ENCODE measurements around the gene SLC6A8.

Gene SLC6A8

DNA sequence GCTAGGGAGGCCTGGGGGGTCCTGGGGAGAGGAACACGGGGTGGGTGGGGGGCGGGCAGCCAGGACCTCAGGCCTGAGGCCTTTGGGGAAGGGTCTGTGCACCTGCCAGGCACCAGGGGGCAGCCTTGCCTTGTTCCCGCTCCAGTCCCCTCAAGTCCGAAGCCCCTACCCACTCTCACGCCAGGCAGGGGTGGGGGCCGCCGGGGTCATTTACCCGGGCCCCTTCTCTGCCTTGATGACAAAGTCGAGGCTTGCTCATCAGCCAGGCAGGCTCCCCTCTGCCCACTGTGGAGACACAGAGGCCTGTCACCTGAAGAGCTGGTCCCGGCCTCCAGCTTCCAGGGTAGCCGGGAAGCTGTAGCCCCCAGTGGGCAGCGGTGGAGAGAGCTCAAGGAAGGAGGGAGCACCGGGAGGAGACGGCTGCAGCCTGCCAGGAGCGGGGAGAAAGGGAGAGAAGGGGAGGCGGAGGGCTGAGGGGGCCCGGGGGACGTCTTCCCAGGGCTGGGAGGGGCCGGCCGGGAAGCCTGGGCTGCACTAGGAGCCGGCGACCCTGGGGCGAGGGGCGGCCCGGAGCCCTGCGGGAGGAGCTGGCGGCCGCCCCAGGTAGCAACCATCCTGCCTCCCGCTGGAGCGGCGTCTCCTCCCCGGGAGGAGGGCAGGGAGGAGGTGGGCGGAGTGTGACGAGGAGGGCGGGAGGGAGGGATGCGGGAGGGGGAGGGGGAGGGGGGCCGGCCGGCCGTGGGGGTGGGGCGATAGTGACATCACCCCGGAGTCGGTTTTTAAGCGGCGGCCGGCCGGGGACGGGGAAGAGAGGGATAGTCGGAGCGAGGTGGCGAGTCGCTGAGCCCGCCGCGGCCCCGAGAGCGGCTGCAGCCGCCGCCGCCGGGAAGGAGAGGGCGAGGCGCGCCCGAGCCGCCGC is at the start of gene SLC6A8:
TSS of gene SLC6A8 (plus strand) at position 806 of the 919 bp plus-strand sequence. CDS start 649 bp downstream, outside the sequence.
- DNase-seq (ENCODE audit: low read depth in 2 of 2), result peak; percentile 19 to 25

DNA sequence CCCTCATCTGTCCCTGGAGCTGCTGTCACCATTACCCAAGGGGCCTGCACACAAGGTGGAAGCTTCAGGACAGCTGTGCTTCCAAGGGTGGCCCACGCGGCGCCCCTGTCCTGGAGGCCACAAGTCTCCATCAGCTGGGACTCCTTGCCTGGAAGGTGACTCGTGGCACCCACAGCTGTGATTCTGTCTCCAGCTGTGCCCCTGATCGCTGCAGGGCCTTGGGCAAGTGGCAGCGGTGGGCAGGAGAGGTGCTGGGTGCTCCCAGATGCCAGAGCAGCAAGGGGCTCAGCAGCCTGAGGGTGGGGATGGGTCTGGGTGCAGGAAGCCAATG is 49.7 kb upstream of the SLC6A8 start:
- DNase-seq (ENCODE audit: low read depth in 2 of 2), result no peak

DNA sequence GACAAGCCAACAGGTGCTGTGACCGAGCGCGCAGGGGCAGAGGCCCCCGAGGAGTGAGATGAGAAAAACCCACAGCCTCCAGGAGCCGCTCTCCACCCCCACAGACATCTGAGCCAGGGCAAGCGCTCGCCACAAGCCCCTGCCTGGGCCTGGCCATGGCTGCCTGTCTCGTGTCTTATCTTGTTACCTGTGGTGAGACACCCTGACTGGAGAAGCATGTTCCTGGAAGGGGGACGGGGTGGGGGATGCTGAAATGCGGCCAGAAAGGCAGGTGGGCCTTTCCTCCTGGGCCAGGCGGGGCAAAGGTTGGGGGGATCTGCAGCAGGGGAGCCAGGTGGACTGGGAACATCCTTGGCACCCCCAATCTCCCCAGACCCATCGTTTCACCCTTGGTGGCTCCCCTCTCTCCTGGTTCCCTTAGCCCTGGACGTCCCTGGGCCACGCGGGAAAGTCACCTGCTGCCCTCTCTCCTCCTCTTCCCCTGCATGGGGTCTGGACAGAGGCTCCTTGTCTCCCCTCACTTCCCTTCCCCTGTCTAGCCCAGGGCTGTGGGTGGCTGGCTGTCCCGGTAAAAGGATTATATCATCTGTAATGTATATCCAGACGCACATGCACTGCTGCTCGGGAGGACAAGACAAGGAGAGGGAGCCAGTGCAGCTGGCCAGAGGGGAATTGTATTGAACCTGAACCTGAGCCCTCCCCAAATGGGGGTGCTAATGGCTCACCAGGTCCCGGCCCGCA is 49.1 kb upstream of the SLC6A8 start:
- DNase-seq (ENCODE audit: low read depth in 2 of 2), result no peak

GRCh38 chrX:153639177-153640044 is 48.3 kb upstream of the SLC6A8 start:
- no peak for DNase-seq (ENCODE audit: low read depth in 2 of 2)

- no peak for DNase-seq (ENCODE audit: low read depth in 2 of 2)
Measured at GRCh38 chrX:153640045-153640686, 47.6 kb upstream of the SLC6A8 start.

- DNase-seq (ENCODE audit: low read depth in 2 of 2), result no peak
Measured at GRCh38 chrX:153640736-153641575, 46.8 kb upstream of the SLC6A8 start.

GRCh38 chrX:153641627-153642026 is 46.1 kb upstream of the SLC6A8 start:
- DNase-seq (ENCODE audit: low read depth in 2 of 2), result no peak

- no peak for DNase-seq (ENCODE audit: low read depth in 2 of 2)
Measured at GRCh38 chrX:153642051-153642654, 45.6 kb upstream of the SLC6A8 start.

DNA sequence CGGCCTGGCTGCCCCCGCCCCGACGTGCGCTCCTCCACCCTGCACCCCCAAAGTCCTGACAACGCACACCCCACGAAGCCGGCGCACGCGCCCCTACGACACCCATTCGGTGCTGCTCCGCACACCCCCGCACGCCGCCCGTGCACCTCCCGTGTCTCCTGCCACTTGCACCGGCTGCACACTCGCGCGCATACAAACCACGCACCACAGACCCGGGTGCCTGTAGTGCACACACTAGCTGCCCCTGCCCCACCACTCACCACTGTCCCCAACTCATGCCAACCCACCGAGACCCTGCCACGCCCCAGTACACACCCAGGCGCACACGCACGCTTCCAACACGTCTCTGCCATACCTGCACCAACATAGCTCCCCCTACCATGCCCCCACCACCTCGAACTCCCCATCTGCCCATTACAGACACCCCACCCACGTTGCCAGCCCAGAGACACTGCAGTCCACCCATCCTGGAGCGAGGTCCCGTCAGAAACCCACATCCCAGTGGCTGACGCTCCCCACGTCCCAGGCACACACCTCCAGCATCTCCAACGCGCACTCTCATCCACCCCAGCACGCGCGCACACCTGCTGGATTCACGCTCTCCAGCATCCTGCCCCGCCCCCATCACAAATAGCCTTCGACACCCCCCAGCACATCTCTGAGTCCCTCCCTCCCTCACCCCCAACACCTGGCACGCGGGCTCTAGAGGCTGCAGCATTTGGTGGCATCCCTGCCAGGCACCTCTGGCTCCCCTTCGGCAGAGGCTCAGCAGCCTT is 44.9 kb upstream of the SLC6A8 start:
- DNase-seq (ENCODE audit: low read depth in 2 of 2), result no peak

GRCh38 chrX:153643431-153644351 is 44.0 kb upstream of the SLC6A8 start:
- DNase-seq (ENCODE audit: low read depth in 2 of 2), result no peak

- DNase-seq (ENCODE audit: low read depth in 2 of 2), result no peak
Measured at GRCh38 chrX:153644356-153645125, 43.2 kb upstream of the SLC6A8 start.

DNA sequence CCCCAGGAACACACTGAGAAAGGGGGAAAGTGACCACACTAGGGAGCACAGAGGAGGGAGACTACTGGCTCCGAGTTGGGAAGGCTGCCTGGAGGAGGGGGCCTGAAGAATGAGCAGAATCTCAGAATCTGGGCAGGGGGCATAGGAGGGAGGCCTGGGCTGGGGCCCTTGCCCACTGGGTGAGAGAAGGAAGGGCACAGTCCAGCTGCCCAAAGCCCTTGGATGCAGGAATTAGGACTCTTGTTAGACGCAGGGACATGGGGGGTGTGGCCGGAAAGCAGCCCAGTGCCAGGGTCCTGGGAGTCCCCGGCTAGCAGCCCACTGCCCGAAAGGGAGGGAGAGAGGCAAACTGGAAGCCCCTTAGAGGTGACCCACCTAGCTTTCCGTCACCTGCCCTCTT is 42.6 kb upstream of the SLC6A8 start:
- no peak for DNase-seq (ENCODE audit: low read depth in 2 of 2)

DNA sequence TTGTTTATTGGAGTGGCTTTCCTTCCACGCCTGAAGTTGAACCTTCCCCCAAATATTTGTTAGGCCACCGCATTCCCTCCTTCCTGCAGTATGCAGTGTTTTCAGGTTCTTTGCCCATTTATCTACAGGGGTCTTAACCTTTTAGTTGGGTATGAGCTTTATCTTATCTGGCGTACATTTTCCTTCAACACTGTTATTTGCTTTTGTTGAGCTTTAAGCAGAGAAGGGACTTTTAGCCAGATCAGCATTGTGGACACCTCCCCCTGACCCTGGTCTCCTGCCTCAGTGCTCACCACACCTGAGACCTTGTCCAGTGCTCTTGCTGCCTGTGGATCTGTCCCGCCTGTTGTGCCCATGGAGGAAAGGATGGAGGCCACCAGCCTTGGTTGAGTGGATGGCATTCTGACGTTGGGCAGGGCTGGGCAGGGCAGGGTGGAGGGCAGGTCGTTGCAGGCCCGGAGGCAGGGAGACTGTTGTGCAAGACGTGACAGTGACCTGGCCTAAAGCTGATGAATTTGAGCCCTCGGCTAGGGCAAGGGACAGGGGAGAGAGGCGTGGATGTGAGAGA is 41.7 kb upstream of the SLC6A8 start:
- DNase-seq (ENCODE audit: low read depth in 2 of 2), result no peak

DNA sequence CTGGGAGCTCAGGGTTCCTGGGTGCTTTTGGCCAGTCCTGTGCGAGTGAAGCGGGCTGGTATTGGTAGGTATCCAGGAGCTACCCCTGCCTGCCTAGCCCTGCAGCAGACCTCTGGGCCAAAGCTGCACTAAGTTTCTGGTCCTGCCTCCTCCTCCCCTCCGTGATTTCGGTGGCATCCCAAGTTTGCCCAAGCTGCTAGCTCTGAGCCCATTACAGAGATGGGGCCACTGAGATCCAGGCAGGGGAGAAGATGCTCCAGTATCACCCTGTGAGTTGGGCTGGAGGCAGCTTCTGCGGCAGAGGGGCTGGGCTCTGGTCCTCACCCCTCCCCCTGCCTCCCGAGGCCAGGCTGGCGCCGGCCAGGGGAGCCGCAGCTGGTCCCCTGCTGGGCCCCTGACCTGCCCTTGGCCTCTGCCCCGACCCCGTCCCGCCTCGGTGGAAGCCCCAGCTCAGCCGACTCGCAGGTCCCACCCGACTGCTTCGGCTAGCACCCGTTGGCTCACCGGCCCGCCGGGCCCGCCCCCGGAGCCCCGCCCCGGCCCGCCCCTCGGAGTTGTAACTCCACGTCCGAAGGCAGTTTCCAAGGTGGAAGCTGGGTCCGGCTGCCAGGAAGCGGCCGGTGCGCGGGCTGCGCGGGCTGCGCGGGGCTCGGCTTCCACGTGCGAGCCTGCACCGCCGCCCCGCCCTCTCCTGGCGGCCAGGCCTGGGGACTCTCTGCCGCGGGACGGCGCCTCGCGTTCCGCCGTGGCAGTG is 40.9 kb upstream of the SLC6A8 start, which contains the start of gene DUSP9:
TSS of gene DUSP9 (plus strand) at position 584 of the 754 bp plus-strand sequence. CDS start 751 bp downstream, outside the sequence.
- DNase-seq (ENCODE audit: low read depth in 2 of 2), result no peak

- no peak for DNase-seq (ENCODE audit: low read depth in 2 of 2)
Measured at GRCh38 chrX:153647461-153648357, 40.0 kb upstream of the SLC6A8 start.

Data from fibroblast of skin of left quadriceps (primary cell).